ENCODE results near the gene CARD11. TPM values are rescaled to one million over a fixed set of nuclear protein-coding genes. Genes with fewer than 3 reads are reported as not detected.

The CARD11 gene
- total and polyA plus RNA-seq, 3 donors from 2014 or later, result 2.9 to 3.9 (median 3.2) TPM

- Histone ChIP-seq H3K27ac (no peak overlapping the region), H3K27me3 (no peaks in the 10 kb centered on the region), H3K4me1 (no peaks in the 10 kb centered on the region), H3K4me3 (no peak overlapping the region), H3K9me3 (no peaks in the 10 kb centered on the region), H3K36me3 (ENCODE audit: low read depth, missing control alignments) (no peaks in the 10 kb centered on the region)
- no peak for DNase-seq
- 81 to 89% methylated on average over 7 of the region's 7 CpGs for WGBS, 2 donors
- no peak for TF ChIP-seq POLR2A (IDR thresholded peaks at IDR 0.05)
- TF ChIP-seq, protein P1, sequence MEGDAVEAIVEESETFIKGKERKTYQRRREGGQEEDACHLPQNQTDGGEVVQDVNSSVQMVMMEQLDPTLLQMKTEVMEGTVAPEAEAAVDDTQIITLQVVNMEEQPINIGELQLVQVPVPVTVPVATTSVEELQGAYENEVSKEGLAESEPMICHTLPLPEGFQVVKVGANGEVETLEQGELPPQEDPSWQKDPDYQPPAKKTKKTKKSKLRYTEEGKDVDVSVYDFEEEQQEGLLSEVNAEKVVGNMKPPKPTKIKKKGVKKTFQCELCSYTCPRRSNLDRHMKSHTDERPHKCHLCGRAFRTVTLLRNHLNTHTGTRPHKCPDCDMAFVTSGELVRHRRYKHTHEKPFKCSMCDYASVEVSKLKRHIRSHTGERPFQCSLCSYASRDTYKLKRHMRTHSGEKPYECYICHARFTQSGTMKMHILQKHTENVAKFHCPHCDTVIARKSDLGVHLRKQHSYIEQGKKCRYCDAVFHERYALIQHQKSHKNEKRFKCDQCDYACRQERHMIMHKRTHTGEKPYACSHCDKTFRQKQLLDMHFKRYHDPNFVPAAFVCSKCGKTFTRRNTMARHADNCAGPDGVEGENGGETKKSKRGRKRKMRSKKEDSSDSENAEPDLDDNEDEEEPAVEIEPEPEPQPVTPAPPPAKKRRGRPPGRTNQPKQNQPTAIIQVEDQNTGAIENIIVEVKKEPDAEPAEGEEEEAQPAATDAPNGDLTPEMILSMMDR (IDR thresholded peaks at IDR 0.05), result no peak
- intact Hi-C loops (cut with DNase I; ENCODE audit: low total_unique reads), result no loop called here
Measured at GRCh38 chr7:3002631-3003030, 41.0 kb downstream of the CARD11 start.

DNA sequence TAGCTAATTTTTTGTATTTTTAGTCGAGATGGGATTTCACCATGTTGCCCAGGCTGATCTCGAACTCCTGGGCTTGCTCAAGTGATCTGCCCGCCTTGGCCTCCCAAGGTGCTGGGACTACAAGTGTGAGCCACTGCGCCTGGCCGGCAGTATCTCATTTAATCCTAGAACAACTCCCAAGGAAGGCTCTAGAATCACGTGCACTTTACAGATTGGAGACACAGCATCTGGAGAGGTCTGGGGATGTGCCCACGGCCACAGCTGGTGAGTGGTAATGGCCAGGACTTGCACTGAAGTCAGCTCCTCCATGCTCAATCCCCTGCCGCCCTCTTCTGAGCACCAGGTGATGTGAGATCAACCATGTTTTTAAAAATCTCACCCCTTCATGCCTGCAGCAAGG is 43.1 kb downstream of the CARD11 start:
- H3K9me3 ChIP-seq, result no peaks in the 10 kb centered on the region
- WGBS, 2 donors, result 83 to 85% methylated on average over 8 of the region's 8 CpGs
- no peaks in the 10 kb centered on the region for H3K27me3 ChIP-seq
- H3K4me1 ChIP-seq, result no peaks in the 10 kb centered on the region
- no peak overlapping the region for H3K27ac ChIP-seq
- TF ChIP-seq, protein P1 (IDR thresholded peaks at IDR 0.05), result no peak
- no peak for TF ChIP-seq POLR2A (IDR thresholded peaks at IDR 0.05)
- no peak overlapping the region for H3K4me3 ChIP-seq
- no peak for DNase-seq
- H3K36me3 ChIP-seq (ENCODE audit: low read depth, missing control alignments), result no peaks in the 10 kb centered on the region
- intact Hi-C loops (cut with DNase I; ENCODE audit: low total_unique reads), result no loop called here

DNA sequence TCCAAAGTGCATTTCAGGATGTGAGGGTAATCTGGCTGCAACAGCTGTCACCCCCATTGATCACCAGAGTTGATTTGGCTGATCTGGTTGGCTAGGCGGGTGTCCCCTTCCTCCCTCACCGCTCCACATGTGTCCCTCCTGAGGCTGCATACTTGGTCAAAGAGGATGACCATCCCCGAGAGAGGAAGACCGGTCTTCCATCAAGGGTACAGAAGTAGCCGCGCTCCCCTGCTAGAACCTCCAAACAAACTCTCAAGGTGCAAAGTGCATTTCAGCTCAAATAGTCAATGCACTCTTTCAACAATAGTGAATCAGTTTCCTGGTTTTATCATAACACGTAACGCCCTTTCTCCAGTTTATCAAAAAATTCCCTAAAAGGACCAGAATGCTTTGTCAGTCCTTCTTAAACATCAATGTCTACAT is 44.6 kb downstream of the CARD11 start:
- DNase-seq, result no peak
- Histone ChIP-seq H3K4me1 (no peaks in the 10 kb centered on the region), H3K4me3 (no peak overlapping the region), H3K27me3 (no peaks in the 10 kb centered on the region), H3K27ac (no peak overlapping the region), H3K36me3 (ENCODE audit: low read depth, missing control alignments) (no peaks in the 10 kb centered on the region), H3K9me3 (no peaks in the 10 kb centered on the region)
- WGBS, 2 donors, result 91% methylated on average over 8 of the region's 8 CpGs
- no peak for TF ChIP-seq POLR2A (IDR thresholded peaks at IDR 0.05)
- TF ChIP-seq, protein P1 (IDR thresholded peaks at IDR 0.05), result no peak
- intact Hi-C loops (cut with DNase I; ENCODE audit: low total_unique reads), result no loop called here

DNA sequence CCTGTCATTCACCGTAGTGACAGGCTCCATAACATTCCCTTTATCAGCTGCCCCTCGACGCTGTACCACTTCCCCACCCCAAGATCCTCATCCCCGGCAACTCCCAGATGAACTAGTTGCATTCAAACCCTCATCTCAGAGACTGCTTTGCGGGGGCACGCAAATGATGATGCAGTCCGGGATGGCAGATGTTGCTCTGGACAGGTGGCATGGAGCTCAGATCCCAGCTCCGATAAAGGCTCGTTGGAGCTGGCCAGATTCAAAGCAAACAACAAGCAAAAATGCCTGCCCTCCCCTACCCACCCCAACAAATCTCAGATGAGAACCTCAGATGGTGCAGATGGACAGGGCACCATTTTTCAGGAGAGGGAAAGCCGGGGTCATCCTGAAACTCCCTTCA is 46.7 kb downstream of the CARD11 start:
- no peaks in the 10 kb centered on the region for H3K27me3 ChIP-seq
- H3K36me3 ChIP-seq (ENCODE audit: low read depth, missing control alignments), result no peaks in the 10 kb centered on the region
- intact Hi-C loops (cut with DNase I; ENCODE audit: low total_unique reads), result no loop called here
- DNase-seq, result no peak
- no peaks in the 10 kb centered on the region for H3K9me3 ChIP-seq
- H3K4me1 ChIP-seq, result no peaks in the 10 kb centered on the region
- no peak overlapping the region for H3K27ac ChIP-seq
- 88 to 89% methylated on average over 10 of the region's 10 CpGs for WGBS, 2 donors
- H3K4me3 ChIP-seq, result no peak overlapping the region
- TF ChIP-seq POLR2A (IDR thresholded peaks at IDR 0.05), result no peak
- TF ChIP-seq, protein P1 (IDR thresholded peaks at IDR 0.05), result no peak

GRCh38 chr7:2996141-2996540 is 47.5 kb downstream of the CARD11 start:
- Histone ChIP-seq H3K9me3 (no peaks in the 10 kb centered on the region), H3K27ac (no peak overlapping the region), H3K36me3 (ENCODE audit: low read depth, missing control alignments) (no peaks in the 10 kb centered on the region), H3K4me3 (no peak overlapping the region), H3K27me3 (no peaks in the 10 kb centered on the region), H3K4me1 (no peaks in the 10 kb centered on the region)
- WGBS, 2 donors, result 84 to 85% methylated on average over 4 of the region's 4 CpGs
- intact Hi-C loops (cut with DNase I; ENCODE audit: low total_unique reads), result no loop called here
- no peak for DNase-seq
- TF ChIP-seq, protein P1 (IDR thresholded peaks at IDR 0.05), result no peak
- no peak for TF ChIP-seq POLR2A (IDR thresholded peaks at IDR 0.05)

All from testis (tissue), 3 donors.